Stimulated activated naive B cell treated with anti-CD40 and anti-IgM and Interleukin-4, amounts not matched to agents 10 μg/mL and 1 μg/mL and 100 μg/mL, for 72 hours (primary cell): ENCODE measurements around the gene BCAS1.

Source experiments
- ATAC-seq, 2 donors: fragments of 150-1000 bp; cut with Tn5 transposase; replicated peaks; 2 replicates each; pipeline ENCODE4 v1.10.0; 2021; ENCODE audit warnings: moderate library complexity in 1 of 2
- DNase-seq: peaks from one replicate; pipeline ENCODE4 v3.0.0; 2021
- H3K27ac Mint-ChIP-seq: one replicate; pipeline ENCODE4 v1.8.0; 2022; ENCODE audit warnings: mild to moderate bottlenecking, mixed read lengths
- H3K27me3 Mint-ChIP-seq, 2 donors: one replicate each; pipeline ENCODE4 v1.8.0; 2022; ENCODE audit warnings: mixed read lengths in 2 of 2
- H3K36me3 Mint-ChIP-seq, 2 donors: one replicate each; pipeline ENCODE4 v1.8.0; 2022; ENCODE audit warnings: mixed read lengths in 2 of 2, mild to moderate bottlenecking in 1 of 2
- H3K4me1 Mint-ChIP-seq, 2 donors: one replicate each; pipeline ENCODE4 v1.8.0; 2022; ENCODE audit warnings: mixed read lengths in 2 of 2, mild to moderate bottlenecking in 1 of 2
- H3K4me3 Mint-ChIP-seq, 2 donors: one replicate each; pipeline ENCODE4 v1.8.0; 2022; ENCODE audit warnings: mild to moderate bottlenecking in 2 of 2, mixed read lengths in 2 of 2, moderate library complexity in 1 of 2
- H3K9me3 Mint-ChIP-seq, 2 donors: one replicate each; pipeline ENCODE4 v1.8.0; 2022; ENCODE audit warnings: mixed read lengths in 2 of 2, mild to moderate bottlenecking in 1 of 2

The BCAS1 gene

GRCh38 chr20:54061101-54061881, 9.1 kb downstream of the BCAS1 start:
- Mint-ChIP-seq H3K27me3 (no peaks in the 10 kb centered on the region), H3K9me3 (no peaks in the 10 kb centered on the region), H3K4me3 (no peak overlapping the region), H3K27ac (no peak overlapping the region), H3K36me3 (no peaks in the 10 kb centered on the region), H3K4me1 (peaks cover 17 to 42% of the 10 kb centered on the region in 2 donors)
- ATAC-seq, result no peak
- no peak for DNase-seq

GRCh38 chr20:54059691-54060364, 10.6 kb downstream of the BCAS1 start:
- H3K4me1 Mint-ChIP-seq, result peaks cover 14 to 42% of the 10 kb centered on the region in 2 donors
- no peaks in the 10 kb centered on the region for H3K36me3 Mint-ChIP-seq
- no peak overlapping the region for H3K4me3 Mint-ChIP-seq
- ATAC-seq (no peak), DNase-seq (no peak)
- H3K27me3 Mint-ChIP-seq, result no peaks in the 10 kb centered on the region
- H3K9me3 Mint-ChIP-seq, result no peaks in the 10 kb centered on the region
- H3K27ac Mint-ChIP-seq, result no peak overlapping the region

DNA sequence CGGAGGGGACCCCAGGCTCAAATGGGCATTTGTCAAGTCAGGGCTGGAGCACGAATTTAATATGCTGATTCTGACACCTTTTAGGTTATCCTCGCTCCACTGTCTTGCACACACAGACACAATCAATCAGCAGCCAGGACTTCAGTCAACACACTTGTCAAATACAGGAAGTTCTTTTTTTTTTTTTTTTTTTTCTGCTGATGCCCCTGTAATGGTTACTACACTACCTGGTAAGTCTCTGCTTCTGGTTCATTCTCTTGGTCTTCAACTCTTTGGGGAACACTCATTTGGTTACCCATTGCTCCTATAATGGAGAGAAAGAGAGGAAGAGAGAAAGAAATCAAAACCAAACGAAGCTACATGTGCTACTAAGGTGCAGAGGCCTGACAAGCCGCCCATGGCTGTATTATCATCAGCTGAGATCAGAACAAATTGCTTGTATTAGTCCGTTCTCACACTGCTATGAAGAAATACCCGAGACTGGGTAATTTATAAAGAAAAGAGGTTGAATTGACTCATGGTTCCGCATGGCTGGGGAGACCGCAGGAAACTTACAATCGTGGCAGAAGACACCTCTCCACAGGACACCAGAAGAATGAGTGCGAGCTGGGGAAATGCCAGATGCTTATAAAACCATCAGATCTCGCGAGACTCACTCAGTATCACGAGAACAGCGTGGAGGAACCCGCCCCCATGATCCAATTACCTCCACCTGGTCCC, 11.8 kb downstream of the BCAS1 start:
- peak overlapping the region; percentile 51 for H3K27ac Mint-ChIP-seq
- H3K4me3 Mint-ChIP-seq, result no peak overlapping the region
- ATAC-seq, result peak; percentile 54 to 61
- H3K27me3 Mint-ChIP-seq, result no peaks in the 10 kb centered on the region
- DNase-seq, result peak; percentile 3
- H3K4me1 Mint-ChIP-seq, result peaks cover 6 to 29% of the 10 kb centered on the region in 2 donors
- no peaks in the 10 kb centered on the region for H3K36me3 Mint-ChIP-seq
- H3K9me3 Mint-ChIP-seq, result peaks cover 0 to 2% of the 10 kb centered on the region in 2 donors

- H3K27me3 Mint-ChIP-seq, result no peaks in the 10 kb centered on the region
- peaks cover 4 to 18% of the 10 kb centered on the region in 2 donors for H3K4me1 Mint-ChIP-seq
- H3K4me3 Mint-ChIP-seq, result no peak overlapping the region
- H3K36me3 Mint-ChIP-seq, result no peaks in the 10 kb centered on the region
- no peak for ATAC-seq
- peaks cover 0 to 2% of the 10 kb centered on the region in 2 donors for H3K9me3 Mint-ChIP-seq
- no peak overlapping the region for H3K27ac Mint-ChIP-seq
- DNase-seq, result no peak
These were observed 13.4 kb downstream of the BCAS1 start for GRCh38 chr20:54056762-54057639.

- DNase-seq (no peak), ATAC-seq (no peak)
- Mint-ChIP-seq H3K36me3 (peaks cover 0 to 2% of the 10 kb centered on the region in 2 donors), H3K9me3 (peaks cover 0 to 4% of the 10 kb centered on the region in 2 donors), H3K27ac (no peak overlapping the region), H3K4me1 (peaks cover 4 to 13% of the 10 kb centered on the region in 2 donors), H3K27me3 (peaks cover 8 to 14% of the 10 kb centered on the region in 2 donors), H3K4me3 (no peak overlapping the region)
These were observed 15.9 kb downstream of the BCAS1 start for GRCh38 chr20:54054516-54054915.

- no peak overlapping the region for H3K27ac Mint-ChIP-seq
- no peak overlapping the region for H3K4me3 Mint-ChIP-seq
These were observed 19.3 kb downstream of the BCAS1 start for GRCh38 chr20:54051068-54051467.

GRCh38 chr20:54048891-54049545, 21.4 kb downstream of the BCAS1 start:
- Mint-ChIP-seq H3K36me3 (peaks cover 0 to 2% of the 10 kb centered on the region in 2 donors), H3K27me3 (peaks cover 8 to 14% of the 10 kb centered on the region in 2 donors), H3K4me1 (peaks cover 4 to 11% of the 10 kb centered on the region in 2 donors), H3K4me3 (no peak overlapping the region), H3K27ac (no peak overlapping the region), H3K9me3 (peaks cover 8 to 15% of the 10 kb centered on the region in 2 donors)
- DNase-seq (no peak), ATAC-seq (no peak)

More at GRCh38 chr20:54051068-54051467, 19.3 kb downstream of the BCAS1 start:
- Mint-ChIP-seq H3K9me3 (peaks cover 8 to 12% of the 10 kb centered on the region in 2 donors), H3K27me3 (peaks cover 8 to 14% of the 10 kb centered on the region in 2 donors), H3K4me1 (peaks cover 4 to 11% of the 10 kb centered on the region in 2 donors), H3K36me3 (peaks cover 0 to 2% of the 10 kb centered on the region in 2 donors)
- no peak for DNase-seq
- ATAC-seq, result no peak

- H3K4me3 Mint-ChIP-seq, result no peak overlapping the region
- ATAC-seq (no peak), DNase-seq (no peak)
- H3K36me3 Mint-ChIP-seq, result peaks cover 0 to 2% of the 10 kb centered on the region in 2 donors
- peaks cover 8 to 13% of the 10 kb centered on the region in 2 donors for H3K9me3 Mint-ChIP-seq
- peaks cover 4 to 11% of the 10 kb centered on the region in 2 donors for H3K4me1 Mint-ChIP-seq
- peaks cover 8 to 14% of the 10 kb centered on the region in 2 donors for H3K27me3 Mint-ChIP-seq
- no peak overlapping the region for H3K27ac Mint-ChIP-seq
These were observed 21.9 kb downstream of the BCAS1 start for GRCh38 chr20:54048481-54048880.

GRCh38 chr20:54047720-54048119, 22.7 kb downstream of the BCAS1 start:
- H3K27ac Mint-ChIP-seq, result peak overlapping the region; percentile 6
- H3K27me3 Mint-ChIP-seq, result peaks cover 8 to 14% of the 10 kb centered on the region in 2 donors
- ATAC-seq (peak; percentile 31 to 54), DNase-seq (no peak)
- H3K4me1 Mint-ChIP-seq, result peaks cover 4 to 11% of the 10 kb centered on the region in 2 donors
- peaks cover 0 to 2% of the 10 kb centered on the region in 2 donors for H3K36me3 Mint-ChIP-seq
- no peak overlapping the region for H3K4me3 Mint-ChIP-seq
- peaks cover 8 to 13% of the 10 kb centered on the region in 2 donors for H3K9me3 Mint-ChIP-seq

DNA sequence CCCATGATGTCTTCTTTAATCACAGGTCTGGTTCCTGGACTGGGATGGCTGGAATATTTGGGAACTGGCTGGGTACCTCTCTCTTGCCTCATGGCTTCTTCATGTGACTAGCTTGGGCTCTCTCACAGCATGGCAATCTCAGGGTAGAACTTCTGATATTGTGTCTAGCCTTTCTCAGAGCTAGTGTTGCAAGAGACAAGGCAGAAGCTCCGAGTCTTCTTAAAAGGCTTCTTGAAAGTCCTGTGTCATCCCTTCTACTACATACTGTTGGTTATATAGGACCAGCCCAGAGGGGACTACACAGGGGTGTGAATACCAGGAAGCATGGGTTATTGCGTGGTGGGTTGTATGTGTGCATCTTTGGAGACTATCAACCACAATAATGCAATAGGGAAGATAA, 23.3 kb downstream of the BCAS1 start:
- H3K9me3 Mint-ChIP-seq, result peaks cover 8 to 13% of the 10 kb centered on the region in 2 donors
- H3K27me3 Mint-ChIP-seq, result peaks cover 8 to 14% of the 10 kb centered on the region in 2 donors
- H3K27ac Mint-ChIP-seq, result peak overlapping the region; percentile 6
- DNase-seq (no peak), ATAC-seq (no peak)
- peaks cover 0 to 2% of the 10 kb centered on the region in 2 donors for H3K36me3 Mint-ChIP-seq
- peaks cover 4 to 11% of the 10 kb centered on the region in 2 donors for H3K4me1 Mint-ChIP-seq
- no peak overlapping the region for H3K4me3 Mint-ChIP-seq

DNA sequence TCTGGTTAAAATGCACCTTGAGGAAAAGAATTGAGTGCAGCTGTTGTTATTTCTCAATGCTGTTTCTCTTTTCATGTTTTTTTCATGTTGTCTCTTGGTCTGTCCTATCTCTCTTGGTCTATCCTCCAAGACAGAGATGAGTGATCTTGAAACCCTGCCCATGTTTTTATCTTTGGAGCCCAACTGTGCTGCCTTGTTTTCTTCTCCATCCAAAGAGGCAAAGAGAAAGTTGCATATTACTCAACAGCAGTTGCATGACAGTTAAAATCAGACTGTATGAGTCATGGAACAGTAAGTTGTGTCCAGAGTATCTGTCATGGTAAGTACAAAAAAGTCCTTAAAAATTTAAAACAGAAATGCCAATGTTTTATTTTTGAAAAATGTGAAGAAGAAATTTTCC, 26.2 kb downstream of the BCAS1 start:
- H3K4me3 Mint-ChIP-seq, result no peak overlapping the region
- peaks cover 0 to 10% of the 10 kb centered on the region in 2 donors for H3K27me3 Mint-ChIP-seq
- H3K4me1 Mint-ChIP-seq, result peaks cover 4 to 11% of the 10 kb centered on the region in 2 donors
- no peak for DNase-seq
- H3K27ac Mint-ChIP-seq, result peak overlapping the region; percentile 44
- peaks cover 8 to 11% of the 10 kb centered on the region in 2 donors for H3K9me3 Mint-ChIP-seq
- no peaks in the 10 kb centered on the region for H3K36me3 Mint-ChIP-seq
- ATAC-seq, result peak; percentile 23 to 68

GRCh38 chr20:54043076-54043967, 27.1 kb downstream of the BCAS1 start:
- peaks cover 8 to 11% of the 10 kb centered on the region in 2 donors for H3K9me3 Mint-ChIP-seq
- no peak for ATAC-seq
- no peak for DNase-seq
- H3K4me1 Mint-ChIP-seq, result peaks cover 4 to 11% of the 10 kb centered on the region in 2 donors
- H3K27ac Mint-ChIP-seq, result no peak overlapping the region
- H3K27me3 Mint-ChIP-seq, result peaks cover 0 to 10% of the 10 kb centered on the region in 2 donors
- no peaks in the 10 kb centered on the region for H3K36me3 Mint-ChIP-seq
- H3K4me3 Mint-ChIP-seq, result no peak overlapping the region
